Measurements from ENCODE around the gene COL4A6.
"Not testable (repeated sequence)": the region's sequence is repeated elsewhere in the genome, so short reads cannot be mapped to it uniquely, and the experiment has no call there.

COL4A6 gene

DNA sequence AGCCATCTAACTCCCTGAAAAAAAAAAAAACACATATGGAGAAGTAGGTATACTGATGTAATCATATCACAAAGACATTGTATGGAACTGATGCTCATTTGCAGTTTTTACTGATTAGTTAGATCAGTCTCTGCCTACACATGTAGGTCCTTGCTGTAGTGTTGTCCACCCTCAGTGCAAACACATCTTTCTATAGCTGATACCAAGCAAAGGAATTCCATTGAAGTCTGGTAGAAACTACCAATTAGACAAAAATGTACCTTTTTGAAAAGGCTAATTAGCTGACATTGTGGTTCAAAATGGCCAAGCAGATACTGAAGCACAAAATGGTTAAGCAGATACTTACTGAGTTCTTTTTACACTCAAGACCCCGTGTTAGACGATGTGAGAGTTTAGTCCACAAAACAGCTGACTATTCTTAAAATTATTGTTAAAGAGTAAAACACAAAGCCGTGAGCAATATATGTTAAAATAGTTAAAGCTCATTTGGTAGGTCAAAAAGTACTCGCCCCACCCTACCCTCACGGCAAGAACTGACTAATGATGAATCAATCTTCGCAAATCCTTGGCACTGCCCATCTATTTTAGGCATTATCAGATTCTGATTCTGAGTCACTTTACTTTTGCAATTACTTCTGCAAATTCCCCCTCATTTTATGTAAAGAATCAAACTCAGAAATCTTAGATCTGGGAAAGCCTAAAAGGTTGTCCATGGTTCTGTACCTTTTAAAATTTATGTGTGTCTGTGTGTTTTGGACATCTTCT lies 40.4 kb downstream of the COL4A6 start:
- DNase-seq = no peak

DNA sequence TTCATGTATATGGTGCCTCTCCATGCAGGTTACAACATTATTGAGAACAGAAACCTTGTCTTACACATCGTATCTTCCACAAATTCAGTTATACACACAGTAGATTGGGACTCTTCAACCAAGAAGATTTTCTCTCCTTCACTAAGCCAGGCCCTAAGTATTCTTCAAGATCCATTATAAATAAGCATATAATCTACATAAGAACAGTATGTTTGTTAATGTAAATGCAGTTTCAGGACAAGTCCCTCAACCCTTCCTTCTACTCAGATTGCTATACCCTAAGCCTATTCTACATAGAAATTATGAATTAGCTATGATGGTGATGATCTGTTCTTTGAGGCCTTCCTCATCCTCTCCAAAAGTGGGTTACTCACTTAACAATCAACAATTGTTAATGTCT lies 41.2 kb downstream of the COL4A6 start:
- no peak for DNase-seq

DNA sequence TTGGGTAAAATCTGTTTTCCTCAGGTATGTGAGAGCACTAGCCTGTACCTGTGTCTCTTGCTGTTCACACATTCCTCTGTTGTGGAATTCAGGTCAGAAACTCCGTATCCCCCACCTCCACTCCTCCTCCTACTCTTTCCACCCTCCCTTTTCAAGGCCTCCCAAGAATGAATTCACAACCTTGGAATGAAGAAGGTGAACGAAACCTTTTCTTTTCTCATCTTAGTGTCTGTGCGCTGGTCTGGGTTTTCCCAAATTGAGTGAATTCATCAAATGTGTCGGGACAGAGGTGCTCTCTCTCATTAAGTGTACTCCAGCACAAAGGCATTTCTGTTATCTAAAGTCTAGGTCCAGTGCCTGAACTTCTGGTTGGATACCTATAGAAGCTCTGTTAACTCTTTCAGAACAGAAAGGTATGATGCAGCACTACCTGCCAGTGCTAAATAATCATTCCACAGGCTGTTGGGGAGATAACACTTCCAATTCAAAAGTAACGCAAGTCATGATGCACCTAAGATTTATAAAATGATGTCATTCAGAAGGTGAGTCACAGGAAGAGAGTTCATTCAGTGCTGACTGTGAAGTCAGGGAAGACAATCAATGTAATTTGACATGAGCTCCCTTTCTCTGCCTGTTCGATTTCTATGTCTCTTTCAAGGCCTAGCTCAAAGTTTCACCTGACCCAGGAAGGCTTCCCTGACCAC lies 41.9 kb downstream of the COL4A6 start:
- DNase-seq = no peak

DNA sequence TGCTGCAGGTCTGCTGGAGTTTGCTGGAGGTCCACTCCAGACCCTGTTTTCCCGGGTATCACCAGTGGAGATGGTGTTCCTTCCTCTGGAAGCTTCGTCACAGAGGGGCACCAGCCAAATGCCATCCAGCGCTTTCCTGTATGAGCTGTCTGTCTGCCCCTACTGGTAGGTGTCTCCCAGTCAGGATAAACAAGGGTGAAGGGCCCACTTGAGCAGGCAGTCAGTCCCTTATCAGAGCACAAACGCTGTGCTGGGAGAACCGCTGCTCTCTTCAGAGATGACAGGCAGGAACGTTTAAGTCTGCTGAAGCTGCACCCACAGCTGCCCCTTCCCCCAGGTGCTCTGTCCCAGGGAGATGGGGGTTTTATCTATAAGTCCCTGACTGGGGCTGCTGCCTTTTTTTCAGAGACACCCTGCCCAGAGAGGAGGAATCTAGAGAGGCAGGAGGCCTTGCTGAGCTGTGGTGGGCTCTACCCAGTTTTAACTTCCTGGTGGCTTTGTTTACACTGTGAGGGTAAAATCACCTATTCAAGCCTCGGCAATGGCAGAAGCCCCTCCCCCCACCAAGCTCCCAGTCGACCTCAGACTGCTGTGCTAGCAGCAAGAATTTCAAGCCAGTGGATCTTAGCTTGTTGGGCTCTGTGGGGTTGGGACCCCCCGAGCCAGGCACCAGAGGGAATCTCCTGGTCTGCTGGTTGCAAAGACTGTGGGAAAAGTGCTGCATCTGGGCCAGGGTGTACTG lies 47.1 kb downstream of the COL4A6 start:
- DNase-seq = not testable (repeated sequence)

DNA sequence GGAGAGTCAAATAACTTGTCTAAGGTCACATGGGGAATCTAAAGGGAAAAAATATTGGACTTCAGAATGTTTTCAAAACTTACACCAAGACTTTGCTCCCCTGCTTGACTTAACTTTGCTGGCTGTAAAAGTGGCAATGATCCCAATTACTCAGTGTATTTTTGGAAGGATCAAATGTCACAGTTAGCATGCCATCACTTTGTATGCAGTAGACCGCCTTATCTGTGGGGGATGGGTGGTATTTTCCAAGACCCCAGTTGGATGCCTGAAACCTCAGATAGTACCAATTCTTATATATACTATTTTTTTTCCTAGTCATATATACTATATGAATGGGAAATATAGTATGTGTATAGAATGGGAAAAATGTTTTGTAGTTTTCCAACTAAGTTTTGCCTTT lies 53.4 kb downstream of the COL4A6 start:
- DNase-seq = no peak

DNA sequence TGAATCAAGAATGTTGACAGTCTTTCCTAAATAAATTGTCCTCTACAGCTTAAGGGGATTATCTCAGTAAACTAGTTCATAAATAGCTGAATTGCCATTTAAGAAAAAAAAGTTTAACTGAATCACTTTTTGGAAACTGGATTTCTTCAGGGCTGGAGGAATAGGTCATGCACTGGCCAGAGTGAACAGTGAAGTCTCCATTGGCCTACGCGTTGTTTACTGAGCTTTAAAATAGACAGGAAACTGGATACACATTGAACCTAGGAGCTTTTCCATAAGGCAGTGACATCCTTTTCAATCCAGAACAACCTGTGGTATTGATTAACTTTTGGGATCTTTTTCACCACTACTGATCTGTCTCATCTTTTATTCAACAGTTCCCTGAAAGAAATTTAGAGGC lies 58.0 kb downstream of the COL4A6 start:
- no peak for DNase-seq

DNA sequence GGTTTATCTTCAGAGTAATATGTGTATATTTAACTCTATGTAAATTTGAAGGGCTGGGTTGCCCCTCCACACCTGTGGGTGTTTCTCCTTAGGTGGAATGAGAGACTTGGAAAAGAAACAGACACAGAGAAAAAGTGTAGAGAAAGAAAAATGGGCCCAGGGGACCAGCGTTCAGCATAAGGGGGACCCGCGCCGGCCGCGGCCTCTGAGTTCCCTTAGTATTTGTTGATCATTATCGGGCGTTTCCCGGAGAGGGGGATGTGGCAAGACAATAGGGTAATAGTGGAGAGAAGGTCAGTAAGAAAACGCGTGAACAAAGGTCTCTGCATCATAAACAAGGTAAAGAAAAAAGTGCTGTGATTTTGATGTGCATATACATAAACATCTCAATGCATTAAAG lies 61.4 kb downstream of the COL4A6 start:
- not testable (repeated sequence) for DNase-seq

DNA sequence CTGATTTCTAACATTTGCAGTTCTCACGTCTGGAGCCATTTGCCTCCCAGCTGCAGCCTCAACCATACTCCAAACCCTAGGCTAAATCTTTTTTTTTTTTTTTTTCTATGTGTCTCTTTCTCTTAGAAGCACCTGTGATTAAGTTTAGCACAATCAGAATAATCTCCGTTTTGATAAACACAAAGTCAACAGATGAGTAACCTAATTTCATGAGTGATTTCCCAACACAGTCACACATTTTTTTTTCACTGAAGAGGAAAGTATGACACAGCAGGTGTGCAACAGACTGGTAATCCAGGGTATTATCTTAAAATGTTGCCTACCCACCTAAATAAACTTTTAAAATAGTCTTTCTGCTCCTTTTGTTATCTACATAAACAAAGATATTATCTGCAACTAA lies 62.6 kb downstream of the COL4A6 start:
- DNase-seq = not testable (repeated sequence)

DNA sequence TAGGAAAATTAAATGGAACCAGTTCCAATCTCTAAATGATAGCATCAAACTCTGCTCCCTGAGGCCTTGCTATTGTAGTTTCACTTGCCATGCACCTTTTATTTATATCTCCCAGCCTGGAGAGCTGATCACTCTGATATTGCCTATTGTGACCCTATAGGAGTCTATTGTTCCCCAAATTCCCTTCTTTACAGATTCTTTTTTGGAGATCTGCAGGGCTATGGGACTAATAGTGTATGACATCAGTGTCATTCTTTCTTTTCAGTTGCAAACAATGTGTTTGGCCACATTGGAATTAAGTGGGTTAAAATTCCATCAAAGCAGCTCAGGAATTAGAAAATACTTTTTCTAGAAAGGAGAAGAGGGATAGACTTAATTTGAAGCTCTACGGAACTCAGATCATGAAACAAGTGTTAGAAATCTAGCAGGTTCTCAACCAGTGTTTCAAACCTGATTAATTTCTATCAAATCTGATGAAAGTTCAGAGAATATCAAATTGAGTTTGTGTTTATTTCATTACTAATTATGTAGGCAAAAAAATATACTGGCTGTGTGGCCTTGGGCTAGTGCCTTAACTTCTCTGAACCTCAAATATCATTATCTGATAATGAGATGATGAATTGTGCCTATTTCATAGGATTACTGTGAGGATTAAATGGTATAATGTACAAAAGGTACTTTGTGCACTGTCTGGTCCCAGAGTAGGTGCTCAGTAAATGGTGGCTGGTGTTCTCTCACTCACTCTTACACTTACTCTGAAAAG lies 71.4 kb downstream of the COL4A6 start:
- DNase-seq = no peak

DNA sequence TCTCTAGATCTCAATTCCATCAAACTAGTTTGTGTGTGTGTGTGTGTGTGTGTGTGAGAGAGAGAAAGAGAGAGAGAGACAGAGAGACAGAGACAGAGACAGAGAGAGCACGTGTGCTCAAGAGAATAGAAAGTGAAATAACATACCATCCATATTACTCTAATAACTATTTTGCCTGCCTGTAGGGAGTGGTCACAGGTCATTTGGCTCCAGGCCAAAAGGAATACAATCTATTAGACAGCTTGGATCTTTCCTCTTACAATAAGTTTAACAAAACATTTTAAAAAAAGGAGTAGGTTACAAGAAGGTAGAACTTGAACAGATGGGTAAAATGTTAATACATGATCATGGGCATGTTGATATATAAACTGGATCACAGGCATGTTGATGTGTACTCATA lies 76.2 kb downstream of the COL4A6 start:
- DNase-seq = no peak

DNA sequence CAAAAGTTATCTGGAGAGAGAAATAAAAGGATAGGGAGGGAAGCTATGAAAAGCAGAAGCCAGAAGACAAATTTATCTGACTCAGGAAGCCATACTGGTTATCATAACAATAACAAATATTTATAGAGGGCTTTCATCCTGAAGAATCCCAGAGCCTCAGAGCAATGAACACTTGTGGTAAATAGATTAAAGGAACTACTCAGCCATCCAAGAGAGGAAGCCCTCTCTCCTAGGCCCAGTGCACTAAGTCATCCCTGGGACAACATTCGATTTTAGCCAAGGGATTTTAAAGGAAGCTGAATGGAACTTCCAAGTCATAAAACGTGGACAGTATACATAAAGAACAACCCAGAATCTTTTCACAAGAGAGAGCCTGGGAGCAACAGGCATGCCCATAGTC lies 76.9 kb downstream of the COL4A6 start:
- DNase-seq = no peak

DNA sequence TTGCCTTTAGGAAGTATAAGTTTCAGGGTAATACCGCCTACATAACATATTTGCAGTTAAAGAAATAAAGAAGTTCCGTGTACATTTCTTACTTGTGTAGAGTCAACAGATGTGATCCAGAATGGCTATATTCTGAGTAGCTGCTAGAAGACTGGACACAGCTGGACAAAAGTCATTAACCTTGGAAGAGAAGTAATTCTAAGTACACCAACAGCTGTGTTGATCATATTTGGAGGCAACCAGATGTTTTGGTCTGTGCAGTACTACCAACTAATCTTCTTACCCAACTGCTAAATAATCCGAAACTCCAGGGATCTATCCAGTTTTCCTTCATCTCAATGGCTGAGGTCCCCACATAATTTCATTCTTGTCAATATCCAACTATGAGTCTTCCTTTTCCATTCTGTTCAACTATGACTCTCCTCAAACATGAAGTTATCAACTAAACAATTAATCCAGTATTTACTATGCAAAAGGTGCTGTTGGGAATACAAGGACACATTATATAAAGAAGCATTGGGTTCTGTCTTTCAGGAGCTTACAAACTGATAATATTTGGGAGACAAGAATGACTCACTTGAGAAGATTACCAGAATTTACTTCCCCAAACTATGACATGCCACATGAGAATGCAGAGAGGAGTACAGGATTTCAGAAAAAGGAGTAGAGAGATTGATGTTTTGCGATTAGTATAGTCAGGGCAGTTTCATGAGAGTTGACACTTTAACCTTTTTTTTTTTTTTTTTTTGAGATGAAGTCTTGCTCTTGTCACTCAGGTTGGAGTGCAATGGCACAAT lies 78.2 kb downstream of the COL4A6 start:
- no peak for DNase-seq

DNA sequence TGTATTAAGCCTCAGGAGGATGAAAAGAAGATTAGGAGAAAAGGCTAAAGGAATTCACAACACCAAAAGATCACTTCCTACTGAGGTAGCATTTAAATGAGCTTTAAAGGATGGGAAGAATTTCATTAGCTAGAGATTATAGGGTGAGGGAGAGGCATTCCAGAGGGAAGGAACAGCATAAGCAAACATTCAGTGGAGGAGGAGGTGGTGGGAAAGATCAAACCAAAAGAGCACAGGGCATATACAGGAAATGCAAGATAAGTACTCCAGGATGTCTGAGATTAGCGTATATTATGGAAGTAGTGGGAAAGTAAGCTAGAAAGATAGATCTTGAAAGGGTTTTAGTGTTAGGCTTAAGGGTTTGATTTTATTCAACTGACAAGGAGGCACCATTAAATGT lies 84.8 kb downstream of the COL4A6 start:
- DNase-seq = no peak

DNA sequence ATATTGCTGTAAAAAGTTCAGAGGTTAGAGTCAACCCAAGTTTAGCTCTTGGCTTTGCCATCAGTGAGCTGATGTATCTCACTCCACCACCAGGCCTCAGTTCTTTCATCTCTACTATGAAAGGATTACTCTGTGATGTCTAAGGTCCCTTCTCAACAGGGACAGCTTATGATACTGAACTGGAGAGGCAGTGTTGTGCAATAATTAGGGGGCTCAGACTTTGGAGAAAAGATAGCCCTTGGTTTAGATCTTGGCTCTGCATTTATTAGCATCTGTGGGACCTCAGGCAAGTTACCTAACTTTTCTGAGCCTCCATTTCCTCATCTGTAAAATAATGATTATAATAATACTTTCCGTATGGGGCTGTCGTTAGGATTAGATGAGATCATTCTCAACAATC lies 89.0 kb downstream of the COL4A6 start:
- no peak for DNase-seq

DNA sequence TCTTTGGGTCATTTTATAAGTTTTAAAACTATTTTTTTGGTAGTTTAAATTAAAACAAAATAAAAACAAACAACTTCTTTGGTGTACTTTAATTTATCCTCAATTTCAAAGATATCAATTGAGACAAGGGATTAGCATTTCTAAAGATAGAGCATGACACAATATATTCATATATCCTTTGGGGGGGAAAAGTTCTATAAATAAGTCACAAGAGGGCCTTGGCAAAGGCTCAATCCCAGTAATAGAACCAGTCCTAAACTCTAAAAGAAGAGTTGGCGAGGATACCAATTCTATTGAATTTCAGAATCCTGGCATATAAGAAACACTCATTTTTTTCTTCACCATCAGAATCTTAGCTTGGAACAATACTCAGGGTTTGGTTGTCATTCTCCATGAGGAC lies 89.7 kb downstream of the COL4A6 start:
- DNase-seq = no peak

DNA sequence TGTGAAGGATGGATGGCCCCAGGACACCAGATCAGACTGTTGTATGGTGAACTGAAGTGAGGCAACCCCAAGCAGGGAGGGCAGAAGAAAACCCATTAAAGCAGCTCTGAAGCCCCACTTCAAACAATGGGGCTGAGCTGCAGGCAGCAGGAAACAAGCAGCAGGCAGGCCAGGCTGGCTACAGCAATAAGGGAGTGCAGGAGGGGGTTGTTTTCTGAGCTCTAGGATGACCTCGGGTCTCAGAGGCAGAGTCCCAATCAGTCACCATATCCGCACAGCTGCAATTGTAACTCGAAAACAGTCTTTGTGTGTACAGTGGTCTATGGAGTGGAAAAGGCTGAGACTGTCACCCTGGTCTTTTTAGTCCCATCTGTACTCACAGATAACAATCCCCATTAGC lies 90.4 kb downstream of the COL4A6 start:
- no peak for DNase-seq

DNA sequence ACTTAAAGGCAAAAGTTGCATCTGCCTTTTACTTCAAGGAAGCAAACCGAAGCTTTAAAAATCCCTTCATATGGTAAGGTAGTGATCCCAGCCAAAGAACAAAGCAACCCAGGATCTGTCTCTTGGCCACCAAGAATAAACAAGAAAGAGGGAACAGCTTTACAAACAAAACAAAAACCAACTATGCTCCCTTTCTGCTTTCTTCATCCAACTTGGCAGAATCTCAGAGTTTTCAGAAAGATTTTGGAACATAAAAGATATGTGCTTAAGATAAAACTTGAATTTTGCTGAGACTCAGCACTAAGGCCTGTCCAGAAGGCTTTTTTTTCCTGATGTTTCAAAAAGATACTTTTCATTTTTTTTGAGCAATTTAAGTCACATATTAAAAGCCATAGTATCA lies 94.0 kb downstream of the COL4A6 start:
- no peak for DNase-seq

DNA sequence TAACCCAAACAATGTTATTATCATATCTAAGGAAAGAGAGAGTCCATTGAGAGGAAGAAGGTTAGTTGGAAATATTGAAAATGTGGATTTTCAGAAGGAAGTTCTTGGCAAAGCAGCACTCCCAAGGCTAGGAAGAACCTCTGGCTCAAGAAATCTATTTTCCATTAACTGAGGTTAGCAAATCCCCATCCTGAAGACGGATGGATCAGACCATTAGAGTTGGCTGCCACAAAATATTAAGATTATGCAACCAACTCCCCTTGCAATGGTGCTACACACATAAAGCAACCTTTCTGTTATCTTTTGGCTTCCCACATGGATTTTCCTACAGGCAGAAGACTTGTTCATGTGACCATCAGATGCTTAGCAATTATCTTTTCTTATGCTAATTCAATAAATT lies 96.3 kb downstream of the COL4A6 start:
- no peak for DNase-seq

DNA sequence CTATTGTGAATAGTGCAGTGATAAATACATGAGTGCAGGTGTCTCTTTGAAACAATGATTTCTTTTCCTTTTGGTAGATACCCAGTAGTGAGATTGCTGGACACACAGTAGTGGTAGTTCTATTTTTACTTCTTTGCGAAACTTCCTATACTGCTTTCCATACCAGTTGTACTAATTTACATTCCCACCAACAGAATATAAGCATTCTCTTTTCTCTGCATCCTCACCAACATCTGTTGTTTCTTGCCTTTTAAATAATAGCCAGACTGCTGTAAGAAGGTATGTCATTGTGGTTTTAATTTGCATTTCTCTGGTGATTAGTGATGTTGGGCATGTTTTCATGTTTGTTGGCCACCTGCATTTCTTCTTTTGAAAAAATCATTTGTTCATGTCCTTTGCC lies 105.9 kb downstream of the COL4A6 start:
- DNase-seq = no peak

DNA sequence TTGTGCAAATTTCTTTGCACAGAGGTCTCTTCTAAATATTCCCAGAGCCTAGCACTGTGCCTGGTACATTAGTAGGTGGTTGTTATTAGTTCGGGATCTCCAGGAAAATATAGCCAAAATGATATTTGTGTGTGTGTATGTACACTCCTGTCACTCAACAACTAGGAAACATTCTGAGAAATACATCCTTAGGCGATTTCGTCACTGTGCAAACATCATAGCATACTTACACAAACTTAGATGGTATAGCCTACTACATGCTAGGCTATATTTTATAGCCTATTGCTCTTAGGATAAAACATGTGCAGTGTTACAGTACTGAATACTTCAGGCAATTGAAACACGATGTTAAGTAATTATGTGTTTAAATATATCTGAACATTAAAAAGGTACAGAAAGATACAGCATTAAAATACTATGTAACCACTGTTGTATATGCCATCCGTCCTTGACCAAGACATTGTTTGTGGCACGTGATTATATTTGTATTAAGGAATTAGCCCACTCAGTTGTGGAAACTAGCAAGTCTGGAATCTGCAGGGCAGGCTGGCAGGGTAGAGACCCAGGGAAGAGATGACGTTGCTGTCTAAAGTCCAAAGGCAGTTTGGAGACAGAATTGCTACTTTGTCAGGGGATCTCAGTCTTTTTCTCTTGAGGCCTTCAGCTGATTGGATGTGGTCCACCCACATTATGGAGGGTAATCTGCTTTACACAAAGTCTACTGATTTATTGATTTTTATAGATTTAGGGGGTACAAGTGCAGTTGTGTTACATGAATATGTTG lies 106.9 kb downstream of the COL4A6 start:
- no peak for DNase-seq

DNA sequence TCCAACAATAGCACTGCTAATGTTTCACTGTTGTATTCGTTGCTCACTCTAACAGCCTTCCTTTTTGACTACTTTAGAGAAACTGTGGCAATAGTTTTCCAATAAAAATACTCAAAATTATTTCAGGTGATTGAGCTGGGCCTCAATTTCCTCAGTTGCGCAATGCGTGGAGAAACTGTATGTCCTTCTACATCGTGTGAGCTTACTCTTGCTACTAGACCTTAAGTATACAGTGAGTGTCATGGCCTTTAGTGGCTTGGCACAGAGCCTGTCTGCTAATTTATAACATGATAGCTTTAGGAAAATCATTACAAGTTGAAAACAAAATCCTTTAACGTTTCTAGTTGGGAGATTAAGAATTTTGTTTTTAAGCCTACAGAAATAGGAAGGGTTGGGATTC lies 114.5 kb downstream of the COL4A6 start:
- DNase-seq = no peak

DNA sequence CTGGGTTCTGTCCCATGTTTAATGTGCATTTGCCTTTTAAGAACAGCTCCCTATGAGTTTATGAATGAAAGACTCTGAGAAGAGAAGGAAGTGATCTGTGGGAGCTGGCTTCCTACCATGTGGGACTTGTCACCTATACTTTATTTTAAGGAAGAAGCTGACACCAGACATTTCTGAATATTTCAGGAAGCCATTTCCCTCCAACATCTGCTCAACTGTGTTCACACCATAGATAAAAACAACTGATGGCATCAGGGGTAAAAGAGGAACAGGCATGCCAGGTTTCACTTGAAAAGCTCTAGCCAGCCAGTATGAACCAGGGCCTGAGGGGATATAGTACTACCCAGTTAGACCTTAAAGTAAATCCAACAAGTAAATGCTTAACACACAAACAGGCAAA lies 116.0 kb downstream of the COL4A6 start:
- no peak for DNase-seq

Measured in activated naive CD4-positive, alpha-beta T cell treated with anti-CD3 and anti-CD28 coated beads, Interleukin-2, amount 50 U/mL, for 16 hours (primary cell).